ENCODE results near the gene CD96. TPM values are rescaled to one million over a fixed set of nuclear protein-coding genes. Genes with fewer than 3 reads are reported as not detected.

CD96 gene
- total RNA-seq, 1 donor from 2014 or later = 79.7 TPM

GRCh38 chr3:111700054-111700453, 158.1 kb downstream of the CD96 start:
- Mint-ChIP-seq H3K4me3 (peak overlapping the region; percentile 44), H3K9me3 (no peaks in the 10 kb centered on the region), H3K4me1 (ENCODE audit: low read depth) (peaks cover 13% of the 10 kb centered on the region), H3K27me3 (ENCODE audit: insufficient read depth) (no peaks in the 10 kb centered on the region), H3K27ac (peak overlapping the region; percentile 86), H3K36me3 (ENCODE audit: low read depth) (no peaks in the 10 kb centered on the region)
- intact Hi-C loops (cut with micrococcal nuclease) = loop anchor here (1.0 to 5.0 kb wide), 3 partner anchors 17 to 628 kb away; partner anchors contain the start of gene NECTIN3
- no peak for DNase-seq (ENCODE audit: low spot score)

DNA sequence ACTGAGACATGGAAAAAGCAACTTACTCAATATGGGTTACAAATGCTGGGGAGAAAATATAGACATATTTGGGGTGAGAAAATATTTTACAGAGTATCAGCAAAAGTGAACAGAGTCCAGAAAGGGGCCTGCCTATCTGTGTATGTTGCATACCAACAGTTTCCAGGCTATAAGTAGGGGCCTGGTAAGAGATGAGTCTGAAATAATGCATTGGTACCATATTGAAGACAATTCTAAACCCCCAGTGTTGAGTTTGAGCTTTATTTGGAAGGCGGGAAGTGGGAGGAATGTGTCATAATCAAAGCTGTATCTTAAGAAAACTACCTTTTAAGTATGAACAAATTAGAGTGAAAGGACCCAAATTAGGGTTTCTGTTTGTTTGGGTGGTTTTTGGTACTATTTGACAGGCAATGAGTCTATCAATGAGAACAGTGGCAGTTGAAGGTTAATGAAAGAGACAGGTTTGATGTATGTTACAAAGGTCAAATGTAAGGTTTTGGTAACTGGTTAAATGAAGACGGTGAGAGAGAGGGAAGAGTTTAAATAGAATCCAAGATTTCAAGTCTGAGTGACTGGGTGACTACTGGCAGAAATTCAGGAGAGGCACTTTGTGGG, 159.4 kb downstream of the CD96 start:
- Mint-ChIP-seq H3K4me1 (ENCODE audit: low read depth) (peaks cover 6% of the 10 kb centered on the region), H3K27ac (no peak overlapping the region), H3K27me3 (ENCODE audit: insufficient read depth) (no peaks in the 10 kb centered on the region), H3K4me3 (no peak overlapping the region), H3K36me3 (ENCODE audit: low read depth) (peaks cover 5% of the 10 kb centered on the region), H3K9me3 (no peaks in the 10 kb centered on the region)
- intact Hi-C loops (cut with micrococcal nuclease) = loop anchor here (5.0 kb wide), 1 partner anchor 629 kb away; the partner anchor contains the start of gene NECTIN3
- no peak for DNase-seq (ENCODE audit: low spot score)

Other genes starting within 250 kb of the CD96 start
- gene ZBED2, start 53.1 kb downstream of the CD96 start, total RNA-seq = 812 and 827 TPM in 2 replicates
- 8.1 and 8.9 TPM in 2 replicates for gene PLCXD2, start 132.5 kb downstream of the CD96 start, total RNA-seq